GM19468 (cell line): Measurements from ENCODE around the gene LGR6.
"Not testable (repeated sequence)": the region's sequence is repeated elsewhere in the genome, so short reads cannot be mapped to it uniquely, and the experiment has no call there.

Source experiments
- ATAC-seq: cut with Tn5 transposase; IDR thresholded peaks from one replicate; pipeline ENCODE4 v1.9.1; 2021; ENCODE audit warnings: mild to moderate bottlenecking, moderate library complexity, moderate number of reproducible peaks; ENCODE audit not compliant: unreplicated experiment; ENCODE audit errors: extremely low read depth

The LGR6 gene

DNA sequence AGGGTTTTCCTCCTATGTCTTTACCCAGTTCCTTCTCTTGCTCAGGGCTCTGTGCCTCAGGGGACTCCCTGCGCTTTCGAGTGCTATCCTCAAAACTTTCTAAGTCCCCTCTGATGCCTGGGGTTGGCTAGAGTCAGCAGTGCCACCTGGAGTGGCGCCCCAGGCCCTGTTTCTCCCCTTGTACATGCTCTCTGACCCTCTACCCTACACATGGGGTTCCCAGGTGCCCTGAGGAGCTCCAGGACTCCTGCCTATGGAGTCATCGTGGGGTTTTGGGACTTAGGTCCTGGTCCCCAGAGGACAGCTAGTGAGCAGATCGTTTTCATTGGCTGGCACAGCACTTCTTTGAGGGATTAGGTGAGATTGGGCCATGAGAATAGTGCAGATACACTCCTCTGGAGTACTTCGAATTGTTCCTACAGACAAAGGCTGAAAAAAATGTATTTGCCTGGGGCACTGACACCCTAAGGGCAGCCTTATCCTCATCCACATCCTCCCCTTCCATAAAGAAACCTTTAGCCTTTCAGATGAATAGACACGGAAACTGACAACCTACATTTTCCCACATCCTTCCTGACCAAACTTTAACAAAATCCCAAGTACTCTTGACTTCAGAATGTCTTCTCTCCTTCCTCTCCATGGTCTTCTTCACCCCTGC lies 41.5 kb downstream of the LGR6 start:
- no peak for ATAC-seq

- no peak for ATAC-seq
These were observed 42.5 kb downstream of the LGR6 start for GRCh38 chr1:202235856-202236837.

GRCh38 chr1:202237052-202237451 lies 43.5 kb downstream of the LGR6 start:
- no peak for ATAC-seq

DNA sequence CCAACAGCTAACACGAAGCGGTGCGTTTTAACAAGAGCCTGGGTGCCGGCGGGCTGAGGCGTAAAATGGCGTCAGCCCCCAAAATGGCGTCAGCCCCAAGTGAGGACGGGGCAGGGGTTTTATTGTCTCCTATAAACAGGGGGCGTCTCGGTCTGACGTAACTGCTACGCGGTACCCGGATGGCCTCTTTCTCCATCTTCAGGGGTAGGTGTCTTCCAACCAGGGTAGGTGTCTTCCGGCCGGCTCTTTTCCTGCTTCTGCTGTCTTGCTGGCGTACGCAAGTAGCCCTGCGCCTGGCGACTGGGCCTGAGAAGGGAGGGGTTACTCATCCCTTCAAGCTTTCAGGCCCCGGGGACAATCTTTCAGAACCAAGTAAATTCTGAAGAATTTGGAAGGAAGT lies 45.3 kb downstream of the LGR6 start:
- no peak for ATAC-seq

DNA sequence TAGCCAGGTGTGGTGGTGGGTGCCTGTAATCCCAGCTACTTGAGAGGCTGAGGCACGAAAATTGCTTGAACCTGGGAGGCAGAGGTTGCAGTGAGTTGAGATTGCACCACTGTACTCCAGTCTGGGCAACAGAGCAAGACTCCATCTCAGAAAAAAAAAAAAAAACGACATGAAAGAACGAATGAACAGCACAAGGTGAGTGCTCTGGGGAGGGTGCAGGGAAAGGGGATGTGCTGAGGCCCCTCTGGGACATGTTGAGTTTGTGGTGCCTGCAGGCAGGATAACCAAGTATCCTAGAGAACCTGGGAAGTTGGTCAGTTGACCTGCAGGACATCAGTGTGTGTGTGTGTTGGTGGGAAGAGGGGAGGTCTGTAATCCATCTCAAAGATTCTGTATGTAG lies 46.6 kb downstream of the LGR6 start:
- ATAC-seq: not testable (repeated sequence)

- ATAC-seq: no peak
These were observed 47.4 kb downstream of the LGR6 start for GRCh38 chr1:202240956-202241355.

DNA sequence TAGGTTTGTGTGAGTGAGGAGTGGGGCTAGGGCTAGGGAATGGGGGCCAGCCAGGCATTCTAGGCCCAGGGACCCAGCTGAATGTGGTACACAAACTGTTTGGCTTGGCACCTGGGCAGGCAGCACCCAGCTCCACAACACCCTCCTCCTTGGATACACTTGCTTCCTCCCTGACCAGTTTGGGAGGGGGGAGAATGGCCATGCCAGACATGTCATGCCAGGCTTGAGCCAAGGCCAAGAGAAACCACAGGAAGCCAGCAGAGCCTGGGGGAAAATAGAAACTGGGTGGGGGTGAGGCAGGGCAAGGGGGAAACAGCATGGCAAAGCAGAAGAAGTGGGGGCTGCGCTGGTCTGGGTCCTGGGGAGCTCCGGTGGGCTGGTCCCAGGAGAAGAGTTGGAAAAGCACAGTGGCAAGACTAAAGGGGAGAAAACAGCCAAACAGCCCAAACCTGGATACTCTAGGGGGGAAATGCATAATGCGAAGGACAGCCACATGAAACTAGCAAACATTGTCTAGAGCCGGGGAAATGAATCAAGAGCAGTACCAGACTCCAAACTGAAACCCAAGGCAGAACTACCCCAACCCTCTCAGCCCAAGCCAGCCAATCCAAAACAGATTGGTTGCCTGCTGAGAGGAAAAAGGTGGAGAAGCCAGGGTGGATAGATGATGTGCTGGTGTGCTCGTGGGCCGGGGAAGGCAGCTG lies 47.9 kb downstream of the LGR6 start:
- no peak for ATAC-seq

GRCh38 chr1:202242080-202242419 lies 48.5 kb downstream of the LGR6 start:
- no peak for ATAC-seq

- no peak for ATAC-seq
These were observed 49.4 kb downstream of the LGR6 start for GRCh38 chr1:202243006-202243405.

DNA sequence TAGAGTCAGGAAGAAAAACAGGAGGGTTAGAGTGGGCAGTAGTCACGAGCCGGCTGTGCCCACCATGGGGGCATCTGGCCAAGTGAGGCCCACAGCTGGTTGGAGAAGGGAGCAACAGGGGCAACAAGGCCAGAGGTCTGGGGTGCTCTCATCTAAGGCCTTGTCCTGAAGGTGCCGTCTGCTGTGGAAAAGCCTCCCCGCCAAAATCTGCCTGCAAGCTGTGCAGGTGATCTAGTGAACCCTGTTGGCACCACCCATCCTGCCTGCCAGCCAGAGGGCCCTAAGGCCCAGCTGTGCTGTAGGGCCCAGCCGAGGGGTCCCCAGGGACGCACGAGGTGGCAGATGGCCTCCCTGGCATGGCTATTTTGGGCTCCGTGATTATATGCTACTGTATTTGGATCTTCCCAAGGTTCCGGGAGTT lies 51.3 kb downstream of the LGR6 start:
- no peak for ATAC-seq

DNA sequence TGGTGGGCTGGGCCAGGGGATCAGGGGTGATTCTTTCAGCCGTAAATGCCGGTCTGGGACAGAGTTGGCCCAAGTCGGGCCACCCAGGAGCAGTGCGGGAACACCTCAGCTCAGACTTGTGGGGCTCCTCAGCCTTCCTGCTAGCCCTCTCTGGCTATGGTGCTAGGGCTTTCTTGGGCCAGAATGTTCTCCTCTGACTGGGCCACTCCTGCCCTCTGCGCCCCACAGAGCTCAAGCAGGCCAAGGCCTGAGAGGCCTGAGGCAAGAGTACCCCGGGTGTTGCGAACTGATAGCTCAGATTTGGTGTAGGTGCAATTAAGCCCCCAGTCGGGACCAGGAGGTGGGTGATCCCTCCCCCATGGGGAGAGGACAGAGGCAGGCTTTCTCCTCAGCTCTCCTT lies 51.8 kb downstream of the LGR6 start:
- no peak for ATAC-seq

DNA sequence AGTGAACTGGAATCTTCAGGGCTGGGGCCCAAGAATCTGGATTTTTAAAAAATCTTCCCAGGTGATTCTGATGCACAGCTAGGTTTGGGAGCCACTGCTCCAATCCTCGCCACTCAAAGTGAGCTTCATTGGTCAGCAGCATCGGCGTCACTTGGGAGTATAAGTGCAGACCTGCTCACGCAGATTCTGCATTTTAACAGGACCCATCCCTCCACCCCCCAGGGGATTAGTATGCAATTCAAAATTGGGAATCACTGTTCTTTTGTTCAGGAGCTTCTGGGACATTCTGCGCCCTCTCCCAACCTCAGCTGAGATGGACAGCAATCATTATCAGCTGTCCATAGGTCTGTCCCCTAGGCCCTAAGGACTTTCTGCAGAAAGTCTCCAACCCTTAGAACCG lies 53.5 kb downstream of the LGR6 start:
- ATAC-seq: no peak

DNA sequence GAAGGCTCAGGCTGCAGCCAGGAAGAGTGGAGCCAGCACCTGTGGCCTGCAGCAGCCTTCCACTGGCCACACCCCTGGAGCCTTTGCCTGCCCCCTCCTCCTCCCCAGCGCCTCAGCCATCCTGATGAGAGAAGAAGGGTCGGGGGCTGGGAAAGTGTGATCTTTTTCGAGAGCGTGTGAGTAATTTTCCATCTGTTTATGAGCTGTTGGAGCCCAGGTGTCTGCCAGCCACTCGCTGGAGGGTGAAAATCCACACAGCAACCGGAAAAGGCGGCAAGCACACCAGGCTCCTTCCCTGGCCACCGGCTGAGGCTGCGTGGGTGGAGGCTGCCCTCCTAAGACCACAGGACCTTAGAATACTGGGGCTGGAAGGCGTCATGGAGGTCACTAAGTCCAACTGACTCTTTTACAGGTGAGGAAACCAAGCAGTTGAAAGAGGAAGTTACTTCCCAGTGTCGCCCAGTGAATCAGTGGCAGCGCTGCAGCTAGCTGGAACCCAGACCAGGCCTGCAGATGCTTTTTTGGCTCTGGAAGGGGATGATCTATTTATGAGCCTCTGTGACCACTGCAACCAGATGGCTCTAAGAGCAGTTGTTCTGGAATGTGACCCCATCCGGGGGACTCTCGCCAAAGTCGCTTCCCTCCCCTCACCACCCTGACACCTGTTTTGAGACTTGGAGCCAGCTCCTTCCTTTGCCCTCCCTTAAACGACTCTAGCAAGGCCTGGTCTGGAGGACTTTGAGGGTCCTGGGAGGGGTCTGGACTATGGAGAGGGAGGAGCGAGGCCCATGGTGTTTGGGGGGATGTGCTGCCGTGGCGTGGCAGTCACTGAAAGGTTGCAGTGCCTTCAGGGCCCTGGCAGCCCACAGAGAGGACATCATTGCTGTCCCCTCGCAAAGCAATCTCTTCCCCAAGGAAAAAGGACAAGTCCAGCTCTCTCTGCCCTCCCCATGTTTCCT lies 54.5 kb downstream of the LGR6 start:
- no peak for ATAC-seq

DNA sequence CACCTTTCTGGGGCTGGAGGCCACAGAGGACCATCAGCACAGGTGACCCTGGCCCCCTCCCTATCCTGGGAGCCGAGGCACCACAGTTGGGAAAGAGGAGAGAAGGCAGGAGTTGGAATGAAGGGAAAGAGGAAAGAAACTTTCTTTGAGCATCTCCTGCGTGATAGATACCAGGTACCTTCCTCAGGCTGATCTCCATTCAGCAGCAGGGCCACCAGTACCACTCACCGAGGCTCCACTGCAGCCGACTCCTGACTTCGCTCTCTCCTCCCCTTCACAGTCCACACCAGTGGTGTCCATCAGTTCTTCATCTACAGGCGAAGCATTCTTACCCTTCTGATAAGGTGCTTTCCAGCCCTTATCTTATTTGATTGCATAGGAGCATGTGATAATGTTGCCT lies 55.3 kb downstream of the LGR6 start:
- ATAC-seq: no peak

GRCh38 chr1:202249436-202249835 lies 55.8 kb downstream of the LGR6 start:
- no peak for ATAC-seq

- no peak for ATAC-seq
These were observed 56.2 kb downstream of the LGR6 start for GRCh38 chr1:202249846-202250245.

GRCh38 chr1:202250982-202251381 lies 57.4 kb downstream of the LGR6 start:
- no peak for ATAC-seq

GRCh38 chr1:202251424-202252256 lies 58.0 kb downstream of the LGR6 start:
- ATAC-seq: no peak

DNA sequence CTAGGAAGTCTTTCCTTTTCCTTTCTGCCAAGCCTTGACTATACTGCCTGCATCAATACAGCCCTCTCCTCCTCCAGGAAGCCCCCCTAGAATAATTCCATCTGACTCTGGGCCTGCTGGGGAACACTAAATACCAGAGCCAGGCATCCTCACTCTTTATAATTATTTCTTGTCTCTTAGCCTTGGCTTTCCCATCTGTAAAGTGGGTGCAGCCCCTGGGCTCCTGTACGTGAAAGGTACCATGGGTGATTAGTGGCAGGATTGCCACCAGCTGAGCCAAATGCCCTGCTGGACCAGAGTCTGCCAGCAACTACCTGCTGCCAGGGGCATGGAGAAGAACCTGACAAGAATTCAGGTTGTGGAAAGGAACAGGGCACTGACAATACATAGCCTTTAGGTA lies 58.7 kb downstream of the LGR6 start:
- no peak for ATAC-seq
